GM18498 (cell line): ENCODE data around the gene RBFOX1.

Experiments used
- ATAC-seq: cut with Tn5 transposase; IDR thresholded peaks from one replicate; pipeline ENCODE4 v1.9.1; 2021; ENCODE audit warnings: mild to moderate bottlenecking, moderate library complexity; ENCODE audit not compliant: unreplicated experiment

The RBFOX1 gene

GRCh38 chr16:7512503-7512902 lies 179.9 kb downstream of the RBFOX1 start:
- ATAC-seq, result no peak

GRCh38 chr16:7513429-7513828 lies 180.8 kb downstream of the RBFOX1 start:
- ATAC-seq, result no peak

- no peak for ATAC-seq
Observed at GRCh38 chr16:7515543-7515942, 182.9 kb downstream of the RBFOX1 start.

GRCh38 chr16:7517496-7517895 lies 184.9 kb downstream of the RBFOX1 start:
- no peak for ATAC-seq

GRCh38 chr16:7518158-7518557 lies 185.5 kb downstream of the RBFOX1 start:
- ATAC-seq, result no peak

- no peak for ATAC-seq
Observed at GRCh38 chr16:7521834-7522233, 189.2 kb downstream of the RBFOX1 start.

- no peak for ATAC-seq
Observed at GRCh38 chr16:7524419-7524818, 191.8 kb downstream of the RBFOX1 start.

GRCh38 chr16:7526736-7527135 lies 194.1 kb downstream of the RBFOX1 start:
- no peak for ATAC-seq

GRCh38 chr16:7532534-7532933 lies 199.9 kb downstream of the RBFOX1 start:
- no peak for ATAC-seq

- no peak for ATAC-seq
Observed at GRCh38 chr16:7534749-7535148, 202.1 kb downstream of the RBFOX1 start.

- ATAC-seq, result no peak
Observed at GRCh38 chr16:7541026-7541425, 208.4 kb downstream of the RBFOX1 start.

- no peak for ATAC-seq
Observed at GRCh38 chr16:7545251-7545650, 212.6 kb downstream of the RBFOX1 start.

- ATAC-seq, result no peak
Observed at GRCh38 chr16:7546948-7547347, 214.3 kb downstream of the RBFOX1 start.

- no peak for ATAC-seq
Observed at GRCh38 chr16:7547736-7548135, 215.1 kb downstream of the RBFOX1 start.

- ATAC-seq, result no peak
Observed at GRCh38 chr16:7548796-7549318, 216.2 kb downstream of the RBFOX1 start.

GRCh38 chr16:7550096-7550495 lies 217.5 kb downstream of the RBFOX1 start:
- ATAC-seq, result no peak

GRCh38 chr16:7555459-7555858 lies 222.8 kb downstream of the RBFOX1 start:
- ATAC-seq, result no peak

- no peak for ATAC-seq
Observed at GRCh38 chr16:7561908-7562405, 229.3 kb downstream of the RBFOX1 start.

- ATAC-seq, result no peak
Observed at GRCh38 chr16:7566360-7566759, 233.7 kb downstream of the RBFOX1 start.

GRCh38 chr16:7571366-7571765 lies 238.7 kb downstream of the RBFOX1 start:
- no peak for ATAC-seq

GRCh38 chr16:7577588-7577987 lies 244.9 kb downstream of the RBFOX1 start:
- ATAC-seq, result no peak

GRCh38 chr16:7579454-7579853 lies 246.8 kb downstream of the RBFOX1 start:
- ATAC-seq, result no peak

GRCh38 chr16:7581175-7581574 lies 248.5 kb downstream of the RBFOX1 start:
- ATAC-seq, result no peak
